ENCODE data around the gene XRN2. TPM values are rescaled to one million over a fixed set of nuclear protein-coding genes. Genes with fewer than 3 reads are reported as not detected.

Gene XRN2
- total and polyA plus RNA-seq, 2 of the 13 experiments (the other 11 are each of a cell fraction or from before 2014, with no cell fraction given) = 90.3 to 171 TPM

DNA sequence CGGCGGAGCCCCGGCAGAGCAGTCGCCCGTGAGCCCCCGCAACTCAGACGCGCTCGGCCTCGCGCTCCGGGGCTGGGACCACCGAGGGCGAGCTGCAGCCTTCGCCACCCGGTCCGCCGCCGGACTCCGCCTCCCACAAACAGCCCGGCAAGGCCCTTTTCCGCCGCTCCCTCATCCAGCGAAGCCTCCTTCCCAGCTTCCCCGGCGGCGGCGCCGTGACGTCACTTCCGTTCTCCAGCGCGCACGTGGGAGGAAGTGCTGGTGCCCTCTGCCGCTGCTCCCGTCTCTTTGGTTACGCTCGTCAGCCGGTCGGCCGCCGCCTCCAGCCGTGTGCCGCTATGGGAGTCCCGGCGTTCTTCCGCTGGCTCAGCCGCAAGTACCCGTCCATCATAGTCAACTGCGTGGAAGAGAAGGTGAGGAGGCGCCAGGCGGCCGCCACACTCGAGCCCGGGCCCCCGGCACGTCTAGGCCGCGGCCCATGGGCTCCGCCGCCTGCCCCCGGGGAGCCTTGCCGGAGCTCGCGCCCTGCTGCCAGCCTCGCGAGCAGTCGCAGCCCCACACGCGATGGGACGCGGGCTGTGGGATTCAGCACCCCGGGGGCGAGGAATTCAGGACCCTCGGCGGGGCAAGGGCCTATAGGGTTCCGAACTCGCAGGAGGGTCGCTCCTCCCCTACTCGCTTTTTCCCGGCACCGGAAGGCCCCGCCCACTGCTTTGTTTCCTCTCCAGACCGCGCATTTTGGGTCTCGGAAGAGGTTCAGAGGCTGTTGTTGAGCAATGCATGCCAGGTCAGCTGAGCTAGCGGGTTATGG lies at the start of gene XRN2 (continued):
- TF ChIP-seq, protein P1, sequence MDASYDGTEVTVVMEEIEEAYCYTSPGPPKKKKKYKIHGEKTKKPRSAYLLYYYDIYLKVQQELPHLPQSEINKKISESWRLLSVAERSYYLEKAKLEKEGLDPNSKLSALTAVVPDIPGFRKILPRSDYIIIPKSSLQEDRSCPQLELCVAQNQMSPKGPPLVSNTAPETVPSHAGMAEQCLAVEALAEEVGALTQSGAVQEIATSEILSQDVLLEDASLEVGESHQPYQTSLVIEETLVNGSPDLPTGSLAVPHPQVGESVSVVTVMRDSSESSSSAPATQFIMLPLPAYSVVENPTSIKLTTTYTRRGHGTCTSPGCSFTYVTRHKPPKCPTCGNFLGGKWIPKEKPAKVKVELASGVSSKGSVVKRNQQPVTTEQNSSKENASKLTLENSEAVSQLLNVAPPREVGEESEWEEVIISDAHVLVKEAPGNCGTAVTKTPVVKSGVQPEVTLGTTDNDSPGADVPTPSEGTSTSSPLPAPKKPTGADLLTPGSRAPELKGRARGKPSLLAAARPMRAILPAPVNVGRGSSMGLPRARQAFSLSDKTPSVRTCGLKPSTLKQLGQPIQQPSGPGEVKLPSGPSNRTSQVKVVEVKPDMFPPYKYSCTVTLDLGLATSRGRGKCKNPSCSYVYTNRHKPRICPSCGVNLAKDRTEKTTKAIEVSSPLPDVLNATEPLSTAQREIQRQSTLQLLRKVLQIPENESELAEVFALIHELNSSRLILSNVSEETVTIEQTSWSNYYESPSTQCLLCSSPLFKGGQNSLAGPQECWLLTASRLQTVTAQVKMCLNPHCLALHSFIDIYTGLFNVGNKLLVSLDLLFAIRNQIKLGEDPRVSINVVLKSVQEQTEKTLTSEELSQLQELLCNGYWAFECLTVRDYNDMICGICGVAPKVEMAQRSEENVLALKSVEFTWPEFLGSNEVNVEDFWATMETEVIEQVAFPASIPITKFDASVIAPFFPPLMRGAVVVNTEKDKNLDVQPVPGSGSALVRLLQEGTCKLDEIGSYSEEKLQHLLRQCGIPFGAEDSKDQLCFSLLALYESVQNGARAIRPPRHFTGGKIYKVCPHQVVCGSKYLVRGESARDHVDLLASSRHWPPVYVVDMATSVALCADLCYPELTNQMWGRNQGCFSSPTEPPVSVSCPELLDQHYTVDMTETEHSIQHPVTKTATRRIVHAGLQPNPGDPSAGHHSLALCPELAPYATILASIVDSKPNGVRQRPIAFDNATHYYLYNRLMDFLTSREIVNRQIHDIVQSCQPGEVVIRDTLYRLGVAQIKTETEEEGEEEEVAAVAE (CRISPR knock-in tag; IDR thresholded peaks at IDR 0.05; ENCODE audit: borderline replicate concordance) = peak; percentile 72; the same call in 1 of the 2 replicates
- peak; percentile 75; the same call in 1 of the 2 replicates for TF ChIP-seq CAMTA2 (CRISPR knock-in tag; IDR thresholded peaks at IDR 0.05; ENCODE audit: borderline replicate concordance)
- TF ChIP-seq U2AF2 (IDR thresholded peaks at IDR 0.05; ENCODE audit: low read depth, low read length) = peak; percentile 92; the same call in 1 of the 2 replicates
- TF ChIP-seq HOXA9 (CRISPR knock-in tag; IDR thresholded peaks at IDR 0.05; ENCODE audit: borderline replicate concordance) = peak; percentile 78
- TF ChIP-seq NCOA1 (CRISPR knock-in tag; IDR thresholded peaks at IDR 0.05) = no peak
- TF ChIP-seq ZFX (CRISPR knock-in tag; IDR thresholded peaks at IDR 0.05; ENCODE audit: low read depth) = peak; percentile 100
- TF ChIP-seq ZNF746 (CRISPR knock-in tag; IDR thresholded peaks at IDR 0.05) = peak; percentile 52; the same call in 1 of the 2 replicates
- TF ChIP-seq ZNF33A (CRISPR knock-in tag; IDR thresholded peaks at IDR 0.05; ENCODE audit: borderline replicate concordance) = no peak
- peak; percentile 94 for TF ChIP-seq ZNF543 (CRISPR knock-in tag; IDR thresholded peaks at IDR 0.05)
- 0 out of 2 replicates have a peak, but pooled peaks have one; percentile 27 for TF ChIP-seq ZNF383 (CRISPR knock-in tag; IDR thresholded peaks at IDR 0.05; ENCODE audit: borderline replicate concordance)
- TF ChIP-seq ZNF775 (CRISPR knock-in tag; IDR thresholded peaks at IDR 0.05; ENCODE audit: borderline replicate concordance) = peak; percentile 91
- TF ChIP-seq BHLHE40 (IDR thresholded peaks at IDR 0.05; ENCODE audit: low read length) = peak; percentile 91
- no peak for TF ChIP-seq ZNF207 (IDR thresholded peaks at IDR 0.05; ENCODE audit: borderline replicate concordance)
- TF ChIP-seq ZBTB49 (CRISPR knock-in tag; IDR thresholded peaks at IDR 0.05; ENCODE audit: borderline replicate concordance) = 0 out of 2 replicates have a peak, but pooled peaks have one; percentile 11
- TF ChIP-seq, protein P2, sequence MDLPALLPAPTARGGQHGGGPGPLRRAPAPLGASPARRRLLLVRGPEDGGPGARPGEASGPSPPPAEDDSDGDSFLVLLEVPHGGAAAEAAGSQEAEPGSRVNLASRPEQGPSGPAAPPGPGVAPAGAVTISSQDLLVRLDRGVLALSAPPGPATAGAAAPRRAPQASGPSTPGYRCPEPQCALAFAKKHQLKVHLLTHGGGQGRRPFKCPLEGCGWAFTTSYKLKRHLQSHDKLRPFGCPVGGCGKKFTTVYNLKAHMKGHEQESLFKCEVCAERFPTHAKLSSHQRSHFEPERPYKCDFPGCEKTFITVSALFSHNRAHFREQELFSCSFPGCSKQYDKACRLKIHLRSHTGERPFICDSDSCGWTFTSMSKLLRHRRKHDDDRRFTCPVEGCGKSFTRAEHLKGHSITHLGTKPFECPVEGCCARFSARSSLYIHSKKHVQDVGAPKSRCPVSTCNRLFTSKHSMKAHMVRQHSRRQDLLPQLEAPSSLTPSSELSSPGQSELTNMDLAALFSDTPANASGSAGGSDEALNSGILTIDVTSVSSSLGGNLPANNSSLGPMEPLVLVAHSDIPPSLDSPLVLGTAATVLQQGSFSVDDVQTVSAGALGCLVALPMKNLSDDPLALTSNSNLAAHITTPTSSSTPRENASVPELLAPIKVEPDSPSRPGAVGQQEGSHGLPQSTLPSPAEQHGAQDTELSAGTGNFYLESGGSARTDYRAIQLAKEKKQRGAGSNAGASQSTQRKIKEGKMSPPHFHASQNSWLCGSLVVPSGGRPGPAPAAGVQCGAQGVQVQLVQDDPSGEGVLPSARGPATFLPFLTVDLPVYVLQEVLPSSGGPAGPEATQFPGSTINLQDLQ (CRISPR knock-in tag; IDR thresholded peaks at IDR 0.05) = no peak
- no peak for TF ChIP-seq ZNF644 (CRISPR knock-in tag; IDR thresholded peaks at IDR 0.05; ENCODE audit: low read depth)
- peak; percentile 100 for TF ChIP-seq RBFOX2 (IDR thresholded peaks at IDR 0.05; ENCODE audit: low read depth, low read length)

Measured in HepG2 (cell line).